Keratinocyte (primary cell): ENCODE measurements around the gene RAD23A.

Experiments
- CTCF ChIP-seq, 3 experiments: IDR thresholded peaks in 1 of 3; conservative IDR thresholded peaks in 1 of 3; optimal IDR thresholded peaks in 1 of 3; 2 replicates in 2 of 3; 3 replicates in 1 of 3; pipeline versions ENCODE3 to v1.5.1; 2011; ENCODE audit warnings: low read length in 3 of 3, mild to moderate bottlenecking in 3 of 3, moderate library complexity in 2 of 3, control low read depth in 1 of 3, inconsistent platforms in 1 of 3; ENCODE audit not compliant: insufficient read depth in 2 of 3; ENCODE audit errors: extremely low read depth in 1 of 3
- EZH2 ChIP-seq: IDR thresholded peaks from one replicate; pipeline ENCODE4 v1.6.1; 2012; ENCODE audit warnings: inconsistent platforms, mild to moderate bottlenecking, low read length, moderate library complexity

- no peak for TF ChIP-seq CTCF (optimal IDR thresholded peaks at IDR 0.05 in 1 of 3, IDR thresholded peaks at IDR 0.05 in 1 of 3, conservative IDR thresholded peaks at IDR 0.05 in 1 of 3; ENCODE audit: extremely low read depth in 1 of 3, insufficient read depth in 2 of 3, low read length in 3 of 3)
- TF ChIP-seq EZH2: no peak
Observed at GRCh38 chr19:12918253-12918652, 27.4 kb upstream of the RAD23A start.
